ENCODE results near the gene RAB11FIP4.
A peak's percentile ranks its signal among the peaks of the same experiment; 100 is the strongest.

Gene RAB11FIP4

DNA sequence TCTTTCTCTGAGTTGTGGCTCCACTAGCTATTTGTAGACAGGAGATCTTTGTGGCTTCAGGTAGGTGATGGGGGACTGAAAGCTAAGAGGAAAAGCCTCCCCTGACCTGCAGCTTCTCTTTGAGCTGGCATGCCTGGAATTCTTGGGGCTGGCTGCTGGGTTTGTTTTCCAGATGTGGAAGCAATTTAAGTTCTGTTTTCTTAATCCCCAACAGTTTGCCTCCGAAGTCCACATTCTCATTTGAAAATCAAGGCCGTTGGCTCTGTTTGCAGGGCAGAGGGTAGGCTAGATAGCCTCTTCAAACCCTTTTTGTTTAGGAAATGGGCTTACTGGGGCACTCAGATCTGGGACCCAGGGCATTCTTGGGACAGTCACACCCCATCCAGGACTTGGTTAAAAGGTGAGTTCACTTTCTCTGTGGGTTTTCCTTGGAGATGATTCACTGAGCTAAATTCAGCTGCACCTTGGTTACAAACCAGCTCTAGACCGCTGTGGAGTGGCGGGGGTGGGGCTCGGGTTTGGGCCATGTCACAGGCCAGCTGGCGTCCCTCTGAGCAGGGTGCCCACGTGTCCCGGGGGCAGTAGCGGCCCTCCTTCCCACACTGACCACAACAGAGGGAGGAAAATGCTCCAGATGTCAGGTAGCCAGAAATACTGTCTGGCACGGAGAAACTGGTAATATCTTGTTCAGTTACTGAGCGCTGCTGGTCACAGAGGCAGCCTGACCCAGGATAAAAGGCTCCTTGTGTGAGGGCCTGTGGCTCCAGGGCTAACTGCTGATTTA lies 108.5 kb downstream of the RAB11FIP4 start:
- peaks cover 35 to 71% of the 10 kb centered on the region in 2 donors for H3K4me1 Mint-ChIP-seq
- H3K27ac Mint-ChIP-seq: peak overlapping the region; percentile 37

DNA sequence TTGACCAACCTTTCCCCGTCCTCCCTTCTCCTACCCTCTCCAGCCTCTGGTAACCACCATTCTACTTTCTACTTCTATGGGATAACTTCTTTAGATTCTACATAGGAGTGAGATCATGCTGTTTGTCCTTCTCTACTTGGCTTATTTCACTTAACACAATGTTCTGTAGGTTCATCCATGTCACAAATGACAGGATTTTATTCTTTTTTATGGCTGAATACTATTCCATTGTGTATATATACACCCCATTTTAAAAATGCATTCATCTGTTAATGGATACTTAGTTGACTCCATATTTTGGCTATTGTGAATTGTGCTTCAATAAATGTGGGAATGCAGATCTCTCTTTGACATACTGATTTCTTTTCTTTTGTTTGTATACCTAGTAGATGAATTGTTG lies 115.0 kb downstream of the RAB11FIP4 start:
- Mint-ChIP-seq H3K27me3 (no peaks in the 10 kb centered on the region), H3K4me3 (no peak overlapping the region), H3K9me3 (no peaks in the 10 kb centered on the region), H3K36me3 (peaks cover 3% of the 10 kb centered on the region in 2 donors), H3K4me1 (peaks cover 48 to 73% of the 10 kb centered on the region in 2 donors), H3K27ac (no peak overlapping the region)
- DNase-seq: no peak
- no peak for ATAC-seq (replicated peaks)

More for the DNA sequence above, 108.5 kb downstream of the RAB11FIP4 start:
- H3K4me3 Mint-ChIP-seq: peak overlapping the region in 1 of 2 donors; percentile 22
- ATAC-seq (replicated peaks) (no peak), DNase-seq (no peak)
- no peaks in the 10 kb centered on the region for H3K27me3 Mint-ChIP-seq
- H3K36me3 Mint-ChIP-seq: peaks cover 3 to 8% of the 10 kb centered on the region in 2 donors
- no peaks in the 10 kb centered on the region for H3K9me3 Mint-ChIP-seq

- no peaks in the 10 kb centered on the region for H3K9me3 Mint-ChIP-seq
- DNase-seq (peak; percentile 57), ATAC-seq (replicated peaks) (peak; percentile 84 to 91)
- H3K36me3 Mint-ChIP-seq: peaks cover 3% of the 10 kb centered on the region in 2 donors
- H3K27ac Mint-ChIP-seq: peak overlapping the region; percentile 98
- peaks cover 51 to 73% of the 10 kb centered on the region in 2 donors for H3K4me1 Mint-ChIP-seq
- peak overlapping the region; percentile 91 to 92 for H3K4me3 Mint-ChIP-seq
- no peaks in the 10 kb centered on the region for H3K27me3 Mint-ChIP-seq
These were observed 117.0 kb downstream of the RAB11FIP4 start for GRCh38 chr17:31508288-31509094.

DNA sequence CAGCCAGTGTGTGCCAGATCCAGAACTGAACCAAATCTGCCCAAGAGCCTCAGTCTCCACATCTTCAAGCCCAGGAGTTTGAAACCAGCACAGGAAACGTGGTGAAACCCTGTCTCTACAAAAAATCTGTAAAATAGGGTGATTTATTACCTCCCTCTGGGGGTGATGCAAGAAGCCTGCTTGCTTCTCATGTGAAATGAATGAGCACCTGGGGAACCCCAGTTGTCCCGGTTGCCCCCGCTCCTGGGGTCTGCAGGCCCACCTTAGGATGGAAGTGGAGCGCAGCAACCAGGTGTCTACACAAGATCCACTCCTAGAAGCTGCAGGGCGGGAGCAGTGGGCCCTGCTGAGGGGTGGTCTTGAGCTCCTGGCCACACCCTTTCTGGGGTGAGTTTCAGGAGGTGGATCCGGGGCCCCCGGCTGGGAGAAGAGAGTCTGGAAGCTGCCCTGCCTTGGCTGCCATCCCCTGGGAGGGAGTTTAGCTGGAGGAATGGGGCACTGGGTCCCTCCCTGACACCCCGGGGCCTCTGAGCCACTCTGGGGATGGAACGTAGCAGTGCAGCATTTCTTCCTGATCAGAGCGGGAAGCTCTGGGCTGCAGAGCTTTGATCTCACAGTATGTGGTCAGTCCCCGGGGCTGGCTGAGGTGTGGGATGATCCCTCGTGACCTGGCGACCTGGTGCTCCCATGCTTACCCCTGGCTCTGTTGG lies 117.8 kb downstream of the RAB11FIP4 start:
- H3K4me1 Mint-ChIP-seq: peaks cover 51 to 72% of the 10 kb centered on the region in 2 donors
- H3K4me3 Mint-ChIP-seq: peak overlapping the region; percentile 91 to 92
- H3K27ac Mint-ChIP-seq: peak overlapping the region; percentile 98
- H3K36me3 Mint-ChIP-seq: peaks cover 3% of the 10 kb centered on the region in 2 donors
- no peaks in the 10 kb centered on the region for H3K9me3 Mint-ChIP-seq
- no peak for DNase-seq
- H3K27me3 Mint-ChIP-seq: no peaks in the 10 kb centered on the region
- peak; percentile 11 to 15 for ATAC-seq (replicated peaks)

DNA sequence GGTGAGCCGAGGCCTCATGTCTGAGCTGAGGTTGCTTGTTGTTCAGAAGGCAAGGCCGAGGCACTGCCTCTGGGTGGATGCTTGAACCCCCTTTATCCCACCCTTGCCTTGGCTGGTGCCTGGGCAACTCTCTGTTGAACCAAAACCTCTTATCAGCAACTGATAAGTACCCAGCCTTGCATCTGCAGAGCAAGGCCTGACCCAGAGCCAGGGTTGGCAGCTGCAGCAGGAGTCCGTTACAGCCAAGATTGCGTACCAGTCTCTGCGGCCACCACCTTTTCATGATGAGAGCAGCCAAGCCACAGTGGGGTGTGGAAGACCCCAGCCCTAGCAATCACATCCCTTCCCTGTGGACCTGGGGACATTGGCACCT lies 118.3 kb downstream of the RAB11FIP4 start:
- Mint-ChIP-seq H3K36me3 (peaks cover 3% of the 10 kb centered on the region in 2 donors), H3K4me3 (peak overlapping the region; percentile 91 to 92), H3K27ac (peak overlapping the region; percentile 98), H3K4me1 (peaks cover 54 to 72% of the 10 kb centered on the region in 2 donors), H3K27me3 (no peaks in the 10 kb centered on the region), H3K9me3 (no peaks in the 10 kb centered on the region)
- no peak for DNase-seq
- ATAC-seq (replicated peaks): no peak

DNA sequence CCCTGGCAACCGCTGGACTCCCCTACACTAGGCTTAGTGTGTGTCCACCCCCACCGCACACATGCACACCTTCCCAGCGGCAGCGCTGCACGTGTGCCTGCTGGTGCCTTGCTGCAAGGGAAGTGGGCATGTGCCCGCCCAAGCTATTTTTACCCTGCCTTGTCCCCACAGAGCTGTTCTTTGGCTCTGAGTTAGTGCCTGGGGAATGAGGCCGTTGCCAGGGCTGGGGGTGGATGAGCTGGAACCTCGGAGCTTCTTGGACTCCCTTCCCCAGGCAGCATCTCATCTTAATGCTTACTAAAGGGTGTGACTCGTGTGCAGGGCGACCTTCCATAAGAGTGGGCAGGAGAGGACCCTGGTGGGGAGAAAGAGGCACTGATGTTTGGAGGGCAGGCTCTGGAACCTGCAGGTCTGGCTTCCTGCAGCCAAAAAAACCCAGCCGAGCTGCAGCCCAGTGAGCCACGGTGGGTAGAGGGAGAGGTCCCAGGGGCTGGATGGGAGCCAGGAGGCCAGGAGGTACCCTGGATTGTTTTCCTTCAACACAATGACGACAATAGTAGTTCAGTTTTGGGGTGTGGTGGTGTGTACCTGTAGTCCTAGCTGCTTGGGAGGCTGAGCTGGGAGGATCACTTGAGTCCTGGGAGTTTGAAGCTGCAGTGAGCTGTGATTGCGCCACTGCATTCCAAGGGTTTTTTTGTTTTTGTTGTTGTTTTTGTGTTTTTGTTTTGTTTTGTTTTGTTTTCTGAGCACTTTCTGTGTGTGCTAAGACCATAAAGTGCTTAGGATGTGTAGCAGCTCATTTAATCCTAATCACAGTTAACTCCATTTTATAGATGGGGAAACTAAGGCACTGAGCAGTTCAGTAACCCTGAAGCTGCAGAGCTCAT lies 119.1 kb downstream of the RAB11FIP4 start:
- no peaks in the 10 kb centered on the region for H3K27me3 Mint-ChIP-seq
- peak overlapping the region; percentile 91 to 92 for H3K4me3 Mint-ChIP-seq
- H3K27ac Mint-ChIP-seq: peak overlapping the region; percentile 98
- peak; percentile 18 to 24 for ATAC-seq (replicated peaks)
- peaks cover 55 to 75% of the 10 kb centered on the region in 2 donors for H3K4me1 Mint-ChIP-seq
- H3K9me3 Mint-ChIP-seq: no peaks in the 10 kb centered on the region
- peaks cover 3% of the 10 kb centered on the region in 2 donors for H3K36me3 Mint-ChIP-seq
- DNase-seq: no peak

DNA sequence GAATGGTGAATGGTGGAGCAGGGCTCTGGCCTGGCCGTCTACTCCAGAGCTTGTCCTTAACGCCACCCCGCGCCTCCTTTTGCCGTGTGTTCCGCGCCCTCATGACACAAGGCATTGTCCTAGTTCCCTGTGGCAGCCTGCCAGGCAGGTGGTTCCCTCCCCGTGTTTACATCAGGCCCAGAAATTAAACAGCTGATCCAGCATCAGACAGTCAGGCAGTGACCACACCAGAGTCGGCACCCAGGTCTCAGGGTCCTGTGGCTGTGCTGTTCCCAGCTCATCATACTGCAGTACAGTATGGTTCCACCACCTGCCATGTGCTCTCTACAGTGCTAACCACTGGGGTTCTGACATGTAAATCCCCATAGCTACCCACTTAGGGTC lies 119.7 kb downstream of the RAB11FIP4 start:
- Mint-ChIP-seq H3K27me3 (no peaks in the 10 kb centered on the region), H3K4me3 (no peak overlapping the region), H3K4me1 (peaks cover 58 to 80% of the 10 kb centered on the region in 2 donors), H3K27ac (peak overlapping the region; percentile 59), H3K36me3 (peaks cover 3% of the 10 kb centered on the region in 2 donors), H3K9me3 (no peaks in the 10 kb centered on the region)
- ATAC-seq (replicated peaks): no peak
- DNase-seq: no peak

DNA sequence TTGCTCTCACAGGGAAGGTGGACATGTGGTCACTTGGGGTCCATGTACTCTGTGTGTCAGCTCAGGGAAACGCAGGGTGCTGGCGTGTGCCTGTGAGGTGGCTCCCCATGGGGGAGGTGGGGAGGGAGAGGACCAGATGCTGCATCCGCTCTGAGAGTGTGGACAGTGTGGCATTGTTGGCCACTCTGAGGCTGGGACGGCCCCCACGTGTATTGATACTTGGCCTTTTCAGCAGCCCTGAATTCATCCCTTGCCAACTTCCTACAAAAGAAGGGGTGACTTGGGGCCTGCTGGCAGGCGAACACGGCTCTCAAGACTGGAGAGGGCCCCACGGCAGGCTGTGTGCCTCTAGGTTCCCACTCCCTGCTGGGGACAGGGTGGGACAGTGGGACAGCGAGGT lies 120.1 kb downstream of the RAB11FIP4 start:
- no peaks in the 10 kb centered on the region for H3K27me3 Mint-ChIP-seq
- DNase-seq (no peak), ATAC-seq (replicated peaks) (no peak)
- H3K9me3 Mint-ChIP-seq: no peaks in the 10 kb centered on the region
- no peak overlapping the region for H3K27ac Mint-ChIP-seq
- H3K4me3 Mint-ChIP-seq: no peak overlapping the region
- peaks cover under 1 to 3% of the 10 kb centered on the region in 2 donors for H3K36me3 Mint-ChIP-seq
- peaks cover 57 to 76% of the 10 kb centered on the region in 2 donors for H3K4me1 Mint-ChIP-seq

- peaks cover 0 to 3% of the 10 kb centered on the region in 2 donors for H3K36me3 Mint-ChIP-seq
- peak overlapping the region; percentile 10 for H3K27ac Mint-ChIP-seq
- H3K9me3 Mint-ChIP-seq: no peaks in the 10 kb centered on the region
- H3K4me3 Mint-ChIP-seq: no peak overlapping the region
- H3K4me1 Mint-ChIP-seq: peaks cover 54 to 70% of the 10 kb centered on the region in 2 donors
- no peaks in the 10 kb centered on the region for H3K27me3 Mint-ChIP-seq
- DNase-seq: no peak
- ATAC-seq (replicated peaks): no peak
These were observed 120.7 kb downstream of the RAB11FIP4 start for GRCh38 chr17:31512104-31512740.

GRCh38 chr17:31512796-31513195 lies 121.3 kb downstream of the RAB11FIP4 start:
- ATAC-seq (replicated peaks) (no peak), DNase-seq (no peak)
- Mint-ChIP-seq H3K4me1 (peaks cover 54 to 71% of the 10 kb centered on the region in 2 donors), H3K9me3 (no peaks in the 10 kb centered on the region), H3K36me3 (peaks cover 3 to 5% of the 10 kb centered on the region in 2 donors), H3K27ac (peak overlapping the region; percentile 56), H3K27me3 (no peaks in the 10 kb centered on the region), H3K4me3 (no peak overlapping the region)

- Mint-ChIP-seq H3K27me3 (no peaks in the 10 kb centered on the region), H3K4me3 (no peak overlapping the region), H3K36me3 (peaks cover 6 to 10% of the 10 kb centered on the region in 2 donors), H3K9me3 (no peaks in the 10 kb centered on the region), H3K4me1 (peaks cover 43 to 61% of the 10 kb centered on the region in 2 donors), H3K27ac (peak overlapping the region; percentile 67)
- ATAC-seq (replicated peaks) (no peak), DNase-seq (no peak)
These were observed 122.4 kb downstream of the RAB11FIP4 start for GRCh38 chr17:31513731-31514427.

DNA sequence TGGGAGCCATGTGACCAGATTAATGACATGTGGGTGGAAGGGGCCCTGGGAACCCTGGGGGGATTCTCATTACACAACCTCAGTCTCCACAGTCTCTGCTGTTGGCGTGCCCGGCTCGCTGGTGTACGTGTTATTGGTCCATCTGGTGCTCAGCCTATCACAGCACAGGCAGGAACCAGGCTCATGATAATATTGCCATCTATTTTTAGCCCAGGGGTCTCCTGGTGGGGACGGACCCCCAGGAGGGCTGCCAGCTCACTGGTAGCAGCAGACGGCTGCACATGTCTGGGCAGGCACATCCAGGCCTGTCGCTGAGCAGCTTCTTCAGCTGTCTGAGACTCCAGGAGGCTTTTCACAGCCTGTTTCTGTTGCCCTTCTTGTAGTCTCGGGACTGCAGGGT lies 123.8 kb downstream of the RAB11FIP4 start:
- no peaks in the 10 kb centered on the region for H3K9me3 Mint-ChIP-seq
- H3K4me1 Mint-ChIP-seq: peaks cover 30 to 47% of the 10 kb centered on the region in 2 donors
- DNase-seq: no peak
- H3K36me3 Mint-ChIP-seq: peaks cover 11 to 13% of the 10 kb centered on the region in 2 donors
- H3K4me3 Mint-ChIP-seq: no peak overlapping the region
- H3K27ac Mint-ChIP-seq: peak overlapping the region; percentile 77
- no peak for ATAC-seq (replicated peaks)
- H3K27me3 Mint-ChIP-seq: no peaks in the 10 kb centered on the region
